Suprapubic skin (tissue), 4 donors: ENCODE results near the gene NF1. TPM values are rescaled to one million over a fixed set of nuclear protein-coding genes. Genes with fewer than 3 reads are reported as not detected.

Experiments
- DNase-seq, 2 donors: peaks; one replicate each; pipeline ENCODE4 v3.0.0-alpha.2; 2019; ENCODE audit warnings: low spot score in 2 of 2
- H3K27ac ChIP-seq: fragments of 200-600 bp; sonication (generic); one replicate; pipeline ENCODE4 v1.5.1; 2019
- H3K27me3 ChIP-seq: fragments of 200-600 bp; sonication (generic); one replicate; pipeline ENCODE4 v1.5.1; 2019
- H3K36me3 ChIP-seq: fragments of 200-600 bp; sonication (generic); one replicate; pipeline ENCODE4 v1.5.1; 2019
- H3K4me1 ChIP-seq: fragments of 200-600 bp; sonication (generic); one replicate; pipeline ENCODE4 v1.5.1; 2019
- H3K4me3 ChIP-seq: fragments of 200-600 bp; sonication (generic); one replicate; pipeline ENCODE4 v1.5.1; 2019; ENCODE audit warnings: mild to moderate bottlenecking
- H3K9me3 ChIP-seq: fragments of 200-600 bp; sonication (generic); one replicate; pipeline ENCODE4 v1.5.1; 2019
- POLR2A ChIP-seq, 2 donors: fragments of 450-650 bp; IDR thresholded peaks; one replicate each; pipeline ENCODE4 v1.6.1; 2017; ENCODE audit warnings: antibody characterized with exemption in 2 of 2, mild to moderate bottlenecking in 2 of 2, moderate library complexity in 2 of 2
- WGBS: methylation state at CpG from one replicate; pipeline ENCODE4 v1.1.5; 2018; 5-methylcytosine and 5-hydroxymethylcytosine counted together
- total RNA-seq, 4 donors: library from RNA; depleted of rRNA; stranded (reverse); fragments of >200 nt; gene quantifications; one replicate each; pipeline ENCODE4 v1.1.0, GENCODE V29; 2016

NF1 gene
- total RNA-seq, 4 donors from 2014 or later = 32.3 to 113 (median 45.4) TPM

- Histone ChIP-seq H3K4me3 (no peak overlapping the region), H3K9me3 (no peaks in the 10 kb centered on the region), H3K27me3 (peaks cover 11% of the 10 kb centered on the region), H3K4me1 (peaks cover 4% of the 10 kb centered on the region), H3K27ac (no peak overlapping the region), H3K36me3 (no peaks in the 10 kb centered on the region)
- no peak for DNase-seq
- WGBS = 51% methylated on average over 12 of the region's 17 CpGs
- no peak for TF ChIP-seq POLR2A (IDR thresholded peaks at IDR 0.05)
These were observed 330.7 kb downstream of the NF1 start for GRCh38 chr17:31425282-31426040.

Other genes with a start within 250 kb of the NF1 start
- gene TEFM, start 188.7 kb upstream of the NF1 start, total RNA-seq = 10 to 100 TPM in 1 of 4 donors, 1 to 10 TPM in 3; 4.7 to 11.0 (median 6.3) TPM
- gene ADAP2, start 173.0 kb upstream of the NF1 start, total RNA-seq = 10 to 100 TPM in 3 of 4 donors, 1 to 10 TPM in 1; 9.1 to 22.5 (median 17.7) TPM
- gene RNF135, start 123.9 kb upstream of the NF1 start, total RNA-seq = 10 to 100 TPM; 29.0 to 35.9 (median 32.8) TPM
- not detected for gene OMG, start 202.3 kb downstream of the NF1 start, total RNA-seq
- gene EVI2B, start 219.1 kb downstream of the NF1 start, total RNA-seq = 1 to 10 TPM; 2.2 to 5.6 (median 3.7) TPM
- gene EVI2A, start 226.6 kb downstream of the NF1 start, total RNA-seq = 1 to 10 TPM; 1.2 to 3.3 (median 1.9) TPM